ENCODE results near the gene IL6. TPM values are rescaled to one million over a fixed set of nuclear protein-coding genes. Genes with fewer than 3 reads are reported as not detected.
A peak's percentile ranks its signal among the peaks of the same experiment; 100 is the strongest.

IL6 gene
- total and polyA plus RNA-seq, 10 of the 15 experiments (the other 5 are each of a cell fraction or from before 2014, with no cell fraction given): not detected

GRCh38 chr7:22694597-22695207 is 32.3 kb upstream of the IL6 start:
- FAIRE-seq: no peak
- no peak overlapping the region; the same call in 1 of the 2 replicates for H2AFZ ChIP-seq (ENCODE audit: control insufficient read depth, low read depth, low read length)
- peak overlapping the region; percentile 47 for H3K4me2 ChIP-seq (ENCODE audit: control insufficient read depth, insufficient read depth)
- H3K9ac ChIP-seq (ENCODE audit: control insufficient read depth, insufficient read depth, low read length): no peak overlapping the region
- no peaks in the 10 kb centered on the region for H4K20me1 ChIP-seq (ENCODE audit: control insufficient read depth, insufficient read depth)
- intact Hi-C loops (cut with micrococcal nuclease; ENCODE audit: unreplicated experiment): no loop called here
- no peaks in the 10 kb centered on the region for H3K36me3 ChIP-seq (ENCODE audit: control insufficient read depth in 2 of 2, insufficient read depth in 2 of 2, low read length in 1 of 2)
- in situ Hi-C loops (cut with MboI): no loop called here
- CTCF ChIA-PET: no interaction called here
- ATAC-seq: peak; percentile 55
- H3K4me3 ChIP-seq: no peak overlapping the region
- H3K79me2 ChIP-seq (ENCODE audit: control insufficient read depth, insufficient read depth, low read length): no peaks in the 10 kb centered on the region
- TF ChIP-seq ASH2L (IDR thresholded peaks at IDR 0.05; ENCODE audit: borderline replicate concordance, low read depth): no peak
- peak; percentile 55; the same call in 1 of the 2 replicates for TF ChIP-seq RUNX3 (IDR thresholded peaks at IDR 0.05; ENCODE audit: low read length)
- H3K27me3 ChIP-seq (replicated peaks in 1 of 2; ENCODE audit: control insufficient read depth in 2 of 2, insufficient read depth in 2 of 2, low read length in 1 of 2): peaks cover 0 to 4% of the 10 kb centered on the region in 2 experiments; a peak in 1 of 4 replicates
- DNase-seq (ENCODE audit: low read depth, low spot score): no peak
- 35% methylated on average over 5 of the region's 5 CpGs for WGBS (ENCODE audit: insufficient coverage, insufficient replicate concordance, low lambda C conversion rate, missing lambda C conversion rate)
- POLR2A ChIA-PET: interaction anchor here (0.7 kb wide), 1 partner anchor 1137 kb away, joined by 3 read pairs; no protein-coding TSS in a partner anchor
- no peak overlapping the region for H3K27ac ChIP-seq (ENCODE audit: control insufficient read depth, insufficient read depth)
- RAD21 ChIA-PET (ENCODE audit: unreplicated experiment): no interaction called here
- no peaks in the 10 kb centered on the region; the same call in 2 of the 3 replicates for H3K9me3 ChIP-seq (replicated peaks; ENCODE audit: control insufficient read depth, insufficient read depth, low read length)
- SMC1A ChIA-PET (ENCODE audit: uncharacterized antibody, unreplicated experiment): no interaction called here
- H3K4me1 ChIP-seq (ENCODE audit: control insufficient read depth, insufficient read depth, low read length): peaks cover 20% of the 10 kb centered on the region
- no TSS peak for BruUV-seq (replicated peaks)

DNA sequence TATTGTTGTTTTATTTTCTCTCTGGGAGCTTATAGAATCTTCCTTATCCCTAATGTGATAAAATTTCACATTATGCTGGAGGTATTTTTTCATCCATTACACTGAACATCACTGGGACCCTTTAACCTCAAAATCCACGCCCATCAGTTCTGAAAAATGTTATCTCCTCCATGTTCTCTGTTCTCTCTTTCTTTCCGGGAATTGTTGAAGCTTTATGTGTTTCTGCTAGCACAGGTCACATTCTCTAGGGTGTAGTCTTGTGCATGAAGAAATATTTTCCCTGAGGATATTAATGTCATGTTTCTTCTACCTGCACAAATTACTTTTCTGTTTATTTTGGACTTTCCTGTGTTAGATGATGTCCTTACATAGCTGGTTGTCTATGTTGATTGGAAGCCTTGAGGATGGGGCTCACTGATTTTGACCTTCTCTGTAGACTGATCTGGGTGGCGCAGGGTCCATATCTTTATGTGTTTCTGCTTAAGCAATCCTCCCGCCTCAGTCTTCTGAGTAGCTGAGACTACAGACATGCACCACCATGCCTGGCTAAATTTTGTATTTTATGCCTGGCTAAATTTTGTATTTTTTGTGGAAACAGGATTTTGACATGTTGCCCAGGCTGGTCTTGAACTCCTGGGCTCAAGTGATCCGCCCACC is 31.4 kb upstream of the IL6 start:
- H3K4me2 ChIP-seq (ENCODE audit: control insufficient read depth, insufficient read depth): no peak overlapping the region; the same call in 1 of the 2 replicates
- no TSS peak for BruUV-seq (replicated peaks)
- in situ Hi-C loops (cut with MboI) (no loop called here), intact Hi-C loops (cut with micrococcal nuclease; ENCODE audit: unreplicated experiment) (no loop called here)
- no peaks in the 10 kb centered on the region for H3K79me2 ChIP-seq (ENCODE audit: control insufficient read depth, insufficient read depth, low read length)
- no peak overlapping the region for H3K27ac ChIP-seq (ENCODE audit: control insufficient read depth, insufficient read depth)
- H3K36me3 ChIP-seq (ENCODE audit: control insufficient read depth in 2 of 2, insufficient read depth in 2 of 2, low read length in 1 of 2): no peaks in the 10 kb centered on the region
- ChIA-PET RAD21 (ENCODE audit: unreplicated experiment) (no interaction called here), POLR2A (interaction anchor here (0.7 kb wide), 1 partner anchor 1138 kb away, joined by 3 read pairs; no protein-coding TSS in a partner anchor), CTCF (interaction anchor here (1.0 to 1.8 kb wide), 4 partner anchors 22 to 135 kb away, joined by 3 to 4 read pairs (median 4); no protein-coding TSS in a partner anchor), SMC1A (ENCODE audit: uncharacterized antibody, unreplicated experiment) (interaction anchor here (0.8 to 1.4 kb wide), 4 partner anchors 41 to 135 kb away, joined by 3 to 4 read pairs (median 3); no protein-coding TSS in a partner anchor)
- no peak overlapping the region for H3K4me3 ChIP-seq
- DNase-seq (ENCODE audit: low read depth, low spot score) (no peak), ATAC-seq (no peak), FAIRE-seq (no peak)
- no peaks in the 10 kb centered on the region for H4K20me1 ChIP-seq (ENCODE audit: control insufficient read depth, insufficient read depth)
- no peaks in the 10 kb centered on the region for H3K27me3 ChIP-seq (replicated peaks in 1 of 2; ENCODE audit: control insufficient read depth in 2 of 2, insufficient read depth in 2 of 2, low read length in 1 of 2)
- peaks cover 20% of the 10 kb centered on the region for H3K4me1 ChIP-seq (ENCODE audit: control insufficient read depth, insufficient read depth, low read length)
- WGBS (ENCODE audit: insufficient coverage, insufficient replicate concordance, low lambda C conversion rate, missing lambda C conversion rate): 67% methylated on average over 5 of the region's 5 CpGs
- no peak overlapping the region for H3K9ac ChIP-seq (ENCODE audit: control insufficient read depth, insufficient read depth, low read length)
- H2AFZ ChIP-seq (ENCODE audit: control insufficient read depth, low read depth, low read length): no peak overlapping the region
- no peaks in the 10 kb centered on the region; the same call in 2 of the 3 replicates for H3K9me3 ChIP-seq (replicated peaks; ENCODE audit: control insufficient read depth, insufficient read depth, low read length)
- TF ChIP-seq, protein P1, sequence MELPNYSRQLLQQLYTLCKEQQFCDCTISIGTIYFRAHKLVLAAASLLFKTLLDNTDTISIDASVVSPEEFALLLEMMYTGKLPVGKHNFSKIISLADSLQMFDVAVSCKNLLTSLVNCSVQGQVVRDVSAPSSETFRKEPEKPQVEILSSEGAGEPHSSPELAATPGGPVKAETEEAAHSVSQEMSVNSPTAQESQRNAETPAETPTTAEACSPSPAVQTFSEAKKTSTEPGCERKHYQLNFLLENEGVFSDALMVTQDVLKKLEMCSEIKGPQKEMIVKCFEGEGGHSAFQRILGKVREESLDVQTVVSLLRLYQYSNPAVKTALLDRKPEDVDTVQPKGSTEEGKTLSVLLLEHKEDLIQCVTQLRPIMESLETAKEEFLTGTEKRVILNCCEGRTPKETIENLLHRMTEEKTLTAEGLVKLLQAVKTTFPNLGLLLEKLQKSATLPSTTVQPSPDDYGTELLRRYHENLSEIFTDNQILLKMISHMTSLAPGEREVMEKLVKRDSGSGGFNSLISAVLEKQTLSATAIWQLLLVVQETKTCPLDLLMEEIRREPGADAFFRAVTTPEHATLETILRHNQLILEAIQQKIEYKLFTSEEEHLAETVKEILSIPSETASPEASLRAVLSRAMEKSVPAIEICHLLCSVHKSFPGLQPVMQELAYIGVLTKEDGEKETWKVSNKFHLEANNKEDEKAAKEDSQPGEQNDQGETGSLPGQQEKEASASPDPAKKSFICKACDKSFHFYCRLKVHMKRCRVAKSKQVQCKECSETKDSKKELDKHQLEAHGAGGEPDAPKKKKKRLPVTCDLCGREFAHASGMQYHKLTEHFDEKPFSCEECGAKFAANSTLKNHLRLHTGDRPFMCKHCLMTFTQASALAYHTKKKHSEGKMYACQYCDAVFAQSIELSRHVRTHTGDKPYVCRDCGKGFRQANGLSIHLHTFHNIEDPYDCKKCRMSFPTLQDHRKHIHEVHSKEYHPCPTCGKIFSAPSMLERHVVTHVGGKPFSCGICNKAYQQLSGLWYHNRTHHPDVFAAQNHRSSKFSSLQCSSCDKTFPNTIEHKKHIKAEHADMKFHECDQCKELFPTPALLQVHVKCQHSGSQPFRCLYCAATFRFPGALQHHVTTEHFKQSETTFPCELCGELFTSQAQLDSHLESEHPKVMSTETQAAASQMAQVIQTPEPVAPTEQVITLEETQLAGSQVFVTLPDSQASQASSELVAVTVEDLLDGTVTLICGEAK (IDR thresholded peaks at IDR 0.05; ENCODE audit: borderline replicate concordance): no peak
- no peak for TF ChIP-seq ETV6 (conservative IDR thresholded peaks at IDR 0.05 in 1 of 2, IDR thresholded peaks at IDR 0.05 in 1 of 2; ENCODE audit: borderline replicate concordance in 1 of 2, low read depth in 1 of 2)
- TF ChIP-seq, protein P2, sequence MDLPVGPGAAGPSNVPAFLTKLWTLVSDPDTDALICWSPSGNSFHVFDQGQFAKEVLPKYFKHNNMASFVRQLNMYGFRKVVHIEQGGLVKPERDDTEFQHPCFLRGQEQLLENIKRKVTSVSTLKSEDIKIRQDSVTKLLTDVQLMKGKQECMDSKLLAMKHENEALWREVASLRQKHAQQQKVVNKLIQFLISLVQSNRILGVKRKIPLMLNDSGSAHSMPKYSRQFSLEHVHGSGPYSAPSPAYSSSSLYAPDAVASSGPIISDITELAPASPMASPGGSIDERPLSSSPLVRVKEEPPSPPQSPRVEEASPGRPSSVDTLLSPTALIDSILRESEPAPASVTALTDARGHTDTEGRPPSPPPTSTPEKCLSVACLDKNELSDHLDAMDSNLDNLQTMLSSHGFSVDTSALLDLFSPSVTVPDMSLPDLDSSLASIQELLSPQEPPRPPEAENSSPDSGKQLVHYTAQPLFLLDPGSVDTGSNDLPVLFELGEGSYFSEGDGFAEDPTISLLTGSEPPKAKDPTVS (IDR thresholded peaks at IDR 0.05; ENCODE audit: low read depth, low read length): no peak
- no peak for TF ChIP-seq TCF3 (IDR thresholded peaks at IDR 0.05; ENCODE audit: borderline replicate concordance, insufficient read depth, low read depth, low read length)
- TF ChIP-seq FOS (IDR thresholded peaks at IDR 0.05; ENCODE audit: borderline replicate concordance, extremely low read depth, insufficient read length): no peak
- TF ChIP-seq PAX8 (IDR thresholded peaks at IDR 0.05): no peak
- TF ChIP-seq FOXK2 (IDR thresholded peaks at IDR 0.05): no peak
- TF ChIP-seq HDGF (IDR thresholded peaks at IDR 0.05): no peak
